ENCODE measurements around the gene RAB5A.

DNA sequence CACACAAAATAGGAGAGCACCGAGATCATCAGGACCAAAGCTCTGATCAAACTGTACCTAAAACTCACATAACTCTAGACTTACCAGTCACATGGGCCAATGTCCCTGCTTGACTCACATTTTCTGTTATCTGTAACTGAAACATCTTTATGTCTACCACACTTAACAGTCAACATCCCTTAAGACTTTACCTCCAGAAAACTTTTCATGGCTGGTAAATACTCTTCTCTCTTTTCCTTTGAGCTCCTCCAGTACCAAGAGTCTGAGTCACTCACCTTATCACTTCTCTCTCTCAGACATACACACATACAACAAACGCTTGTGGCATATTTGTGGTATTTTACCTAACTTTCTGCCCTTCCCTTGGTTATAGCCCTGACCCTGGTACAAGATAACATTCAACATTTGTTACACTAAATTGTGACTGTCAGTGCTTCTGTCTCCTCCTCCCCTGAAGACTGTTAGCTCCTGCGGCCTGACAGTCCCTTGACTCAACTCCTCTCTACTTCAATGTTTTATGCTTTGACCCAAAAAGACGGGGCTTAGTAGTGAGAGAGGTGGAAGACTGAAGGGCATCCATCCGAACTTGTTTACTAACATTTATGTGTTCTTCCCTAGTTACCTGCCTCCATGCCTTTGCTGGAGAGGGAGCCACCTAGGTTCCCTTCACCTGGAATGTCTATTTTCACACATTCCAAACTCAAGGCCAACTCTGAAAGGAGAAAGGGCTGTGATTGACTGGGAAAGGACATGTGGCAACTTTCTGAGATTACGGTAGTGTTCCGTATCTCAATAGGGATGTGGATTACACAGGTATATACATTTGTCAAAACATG lies 9.2 kb upstream of the RAB5A start:
- TF ChIP-seq, protein P1, sequence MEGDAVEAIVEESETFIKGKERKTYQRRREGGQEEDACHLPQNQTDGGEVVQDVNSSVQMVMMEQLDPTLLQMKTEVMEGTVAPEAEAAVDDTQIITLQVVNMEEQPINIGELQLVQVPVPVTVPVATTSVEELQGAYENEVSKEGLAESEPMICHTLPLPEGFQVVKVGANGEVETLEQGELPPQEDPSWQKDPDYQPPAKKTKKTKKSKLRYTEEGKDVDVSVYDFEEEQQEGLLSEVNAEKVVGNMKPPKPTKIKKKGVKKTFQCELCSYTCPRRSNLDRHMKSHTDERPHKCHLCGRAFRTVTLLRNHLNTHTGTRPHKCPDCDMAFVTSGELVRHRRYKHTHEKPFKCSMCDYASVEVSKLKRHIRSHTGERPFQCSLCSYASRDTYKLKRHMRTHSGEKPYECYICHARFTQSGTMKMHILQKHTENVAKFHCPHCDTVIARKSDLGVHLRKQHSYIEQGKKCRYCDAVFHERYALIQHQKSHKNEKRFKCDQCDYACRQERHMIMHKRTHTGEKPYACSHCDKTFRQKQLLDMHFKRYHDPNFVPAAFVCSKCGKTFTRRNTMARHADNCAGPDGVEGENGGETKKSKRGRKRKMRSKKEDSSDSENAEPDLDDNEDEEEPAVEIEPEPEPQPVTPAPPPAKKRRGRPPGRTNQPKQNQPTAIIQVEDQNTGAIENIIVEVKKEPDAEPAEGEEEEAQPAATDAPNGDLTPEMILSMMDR (IDR thresholded peaks at IDR 0.05; ENCODE audit: insufficient read depth, low read depth, low read length): no peak
- TF ChIP-seq EZH2 (IDR thresholded peaks at IDR 0.05; ENCODE audit: insufficient read depth, low read length): no peak
